Hepatocyte (in vitro differentiated cells): ENCODE results near the gene ABCA12. TPM values are rescaled to one million over a fixed set of nuclear protein-coding genes. Genes with fewer than 3 reads are reported as not detected.

Experiments used
- DNase-seq: peaks from one replicate; pipeline ENCODE4 v3.0.0-alpha.2; 2016; ENCODE audit warnings: low spot score
- H2AFZ ChIP-seq: fragments of 200-600 bp; sonication (generic); 2 replicates; pipeline ENCODE4 v1.6.0; 2016; ENCODE audit warnings: antibody characterized with exemption, mild to moderate bottlenecking
- H3K27ac ChIP-seq: fragments of 200-600 bp; sonication (generic); 2 replicates; pipeline ENCODE4 v1.5.1; 2016; ENCODE audit warnings: mild to moderate bottlenecking
- H3K27me3 ChIP-seq: fragments of 200-600 bp; sonication (generic); 2 replicates; pipeline ENCODE4 v1.6.1; 2016
- H3K36me3 ChIP-seq: fragments of 200-600 bp; sonication (generic); replicated peaks from 2 replicates; pipeline ENCODE4 v1.5.1; 2016; ENCODE audit warnings: low read depth; ENCODE audit not compliant: insufficient read depth
- H3K4me1 ChIP-seq: fragments of 200-600 bp; sonication (generic); 2 replicates; pipeline ENCODE4 v1.5.1; 2016; ENCODE audit warnings: mild to moderate bottlenecking, moderate library complexity; ENCODE audit not compliant: insufficient read depth
- H3K4me2 ChIP-seq: fragments of 200-600 bp; sonication (generic); 2 replicates; pipeline ENCODE4 v1.6.0; 2016
- H3K4me3 ChIP-seq: fragments of 200-600 bp; sonication (generic); 2 replicates; pipeline ENCODE4 v1.5.1; 2016; ENCODE audit warnings: mild to moderate bottlenecking
- H3K79me2 ChIP-seq: fragments of 200-600 bp; sonication (generic); 2 replicates; pipeline ENCODE4 v1.6.0; 2017; ENCODE audit warnings: mild to moderate bottlenecking
- H3K9me2 ChIP-seq: fragments of 200-600 bp; sonication (generic); replicated peaks from 2 replicates; pipeline ENCODE4 v1.6.0; 2017; ENCODE audit warnings: mild to moderate bottlenecking; ENCODE audit not compliant: insufficient read depth
- H3K9me3 ChIP-seq: fragments of 200-600 bp; sonication (generic); 2 replicates; pipeline ENCODE4 v1.5.1; 2016; ENCODE audit warnings: low read depth, mild to moderate bottlenecking
- H4K20me1 ChIP-seq: fragments of 200-600 bp; sonication (generic); 2 replicates; pipeline ENCODE4 v1.6.0; 2016; ENCODE audit warnings: mild to moderate bottlenecking; ENCODE audit not compliant: insufficient read depth, poor library complexity, severe bottlenecking
- CTCF ChIP-seq: fragments of 200-600 bp; sonication (generic); IDR thresholded peaks from 2 replicates; pipeline ENCODE4 v1.5.1; 2016; ENCODE audit warnings: antibody characterized with exemption, mild to moderate bottlenecking; ENCODE audit not compliant: poor library complexity
- EZH2 ChIP-seq: fragments of 200-600 bp; sonication (generic); IDR thresholded peaks from 2 replicates; pipeline ENCODE4 v1.6.1; 2016; ENCODE audit warnings: antibody characterized with exemption, mild to moderate bottlenecking, borderline replicate concordance
- EZH2phosphoT487 ChIP-seq: fragments of 200-600 bp; sonication (generic); IDR thresholded peaks from one replicate; pipeline ENCODE4 v1.6.1; 2018; ENCODE audit warnings: antibody characterized with exemption, mild to moderate bottlenecking, low read depth, moderate library complexity; ENCODE audit not compliant: unreplicated experiment, severe bottlenecking
- WGBS: methylation state at CpG from one replicate; pipeline ENCODE4 v1.1.6; 2016; ENCODE audit warnings: low lambda C conversion rate; ENCODE audit errors: missing lambda C conversion rate; 5-methylcytosine and 5-hydroxymethylcytosine counted together
- polyA plus RNA-seq: library from polyadenylated mRNA; unstranded; fragments of >200 nt; fragmentation: Nextera tagmentation; extraction: Ambion mirVana; gene quantifications from 2 replicates; pipeline ENCODE4 v1.2.1, GENCODE V29; 2016
- total RNA-seq: library from RNA; depleted of rRNA; stranded (reverse); fragments of >200 nt; gene quantifications from 2 replicates; pipeline ENCODE4 v1.2.3, GENCODE V29; 2014

ABCA12 gene
- total and polyA plus RNA-seq, 2 experiments from 2014 or later: 0.15 to 0.23 TPM

GRCh38 chr2:214946949-214947348, 191.5 kb downstream of the ABCA12 start:
- Histone ChIP-seq H3K4me1 (no peaks in the 10 kb centered on the region), H2AFZ (no peak overlapping the region), H3K27ac (no peak overlapping the region), H3K79me2 (no peaks in the 10 kb centered on the region), H4K20me1 (no peaks in the 10 kb centered on the region), H3K27me3 (no peaks in the 10 kb centered on the region), H3K9me2 (no peaks in the 10 kb centered on the region), H3K4me2 (no peak overlapping the region), H3K36me3 (no peaks in the 10 kb centered on the region), H3K4me3 (no peak overlapping the region), H3K9me3 (no peaks in the 10 kb centered on the region)
- no peak for TF ChIP-seq CTCF
- TF ChIP-seq EZH2phosphoT487: no peak
- TF ChIP-seq EZH2: no peak
- DNase-seq: no peak
- WGBS: 94% methylated on average over 2 of the region's 2 CpGs

DNA sequence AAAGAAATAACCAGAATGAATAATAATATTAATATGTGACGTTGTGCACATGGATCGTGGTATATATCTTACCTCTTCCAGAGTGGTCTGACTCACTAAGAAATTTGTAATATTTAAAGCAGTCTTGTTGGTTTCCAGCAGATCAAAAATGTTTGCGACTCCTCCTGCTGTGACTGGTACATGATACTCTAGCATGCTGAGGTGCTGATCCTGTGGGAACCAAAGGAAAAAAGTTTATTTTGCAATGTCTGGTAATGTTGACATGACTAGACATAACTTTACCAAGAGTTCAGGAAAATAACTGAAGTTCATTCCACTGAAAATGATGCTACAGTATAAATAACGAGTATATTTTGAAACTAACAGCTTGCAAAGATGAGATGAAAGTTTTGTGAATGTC, 204.4 kb downstream of the ABCA12 start:
- H4K20me1 ChIP-seq: no peaks in the 10 kb centered on the region
- H3K27me3 ChIP-seq: no peaks in the 10 kb centered on the region
- H2AFZ ChIP-seq: no peak overlapping the region
- TF ChIP-seq CTCF (no peak), EZH2phosphoT487 (no peak), EZH2 (no peak)
- 91% methylated on average over 4 of the region's 4 CpGs for WGBS
- H3K4me1 ChIP-seq: no peaks in the 10 kb centered on the region
- DNase-seq: no peak
- no peak overlapping the region for H3K4me2 ChIP-seq
- H3K79me2 ChIP-seq: no peaks in the 10 kb centered on the region
- H3K27ac ChIP-seq: no peak overlapping the region
- H3K36me3 ChIP-seq: no peaks in the 10 kb centered on the region
- no peaks in the 10 kb centered on the region for H3K9me2 ChIP-seq
- H3K4me3 ChIP-seq: no peak overlapping the region
- H3K9me3 ChIP-seq: no peaks in the 10 kb centered on the region

DNA sequence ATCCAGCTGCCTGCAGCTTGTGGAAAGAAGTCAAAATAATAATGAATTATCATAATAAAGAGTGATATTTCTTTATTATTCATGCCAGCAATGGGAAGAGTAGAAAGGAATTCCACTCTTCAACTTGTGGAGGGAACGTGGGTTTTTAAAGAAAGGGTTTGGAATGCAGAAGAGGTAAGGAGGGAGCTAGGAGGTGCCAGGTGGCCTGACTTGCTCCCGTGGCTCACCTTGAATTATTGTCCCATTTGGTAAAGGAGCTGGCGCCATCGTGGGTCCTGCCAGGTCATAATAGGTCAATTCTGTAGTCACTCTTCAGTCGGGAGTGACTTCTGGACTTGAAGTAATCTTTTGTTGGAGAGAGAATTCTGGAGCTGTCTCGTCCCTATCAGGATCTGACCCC, 233.8 kb downstream of the ABCA12 start:
- Histone ChIP-seq H3K9me2 (no peaks in the 10 kb centered on the region), H4K20me1 (no peaks in the 10 kb centered on the region), H3K27me3 (no peaks in the 10 kb centered on the region), H3K36me3 (no peaks in the 10 kb centered on the region), H3K79me2 (no peaks in the 10 kb centered on the region), H3K4me3 (no peak overlapping the region), H2AFZ (no peak overlapping the region), H3K4me1 (no peaks in the 10 kb centered on the region), H3K4me2 (no peak overlapping the region), H3K27ac (no peak overlapping the region), H3K9me3 (no peaks in the 10 kb centered on the region)
- TF ChIP-seq EZH2 (no peak), EZH2phosphoT487 (no peak), CTCF (no peak)
- WGBS: 47% methylated on average over 6 of the region's 6 CpGs
- no peak for DNase-seq

DNA sequence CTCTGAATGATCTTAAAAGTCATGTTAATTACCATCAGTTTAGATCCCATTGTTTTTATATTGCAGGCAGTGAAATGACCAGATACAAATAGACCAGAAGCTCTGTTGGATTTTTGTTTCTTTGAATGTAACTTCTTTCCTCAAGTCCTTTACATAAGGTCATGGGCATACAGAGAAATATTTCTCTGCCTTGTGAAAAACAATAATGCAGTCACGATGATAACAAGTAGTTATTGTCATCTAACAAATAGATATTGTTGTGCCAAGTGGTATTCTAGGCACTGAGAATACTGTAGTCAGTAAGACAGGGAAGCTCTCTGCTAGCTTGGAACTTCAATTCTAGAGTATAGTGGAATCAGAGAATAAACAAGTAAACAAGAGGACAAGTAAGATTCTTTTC, 234.2 kb downstream of the ABCA12 start:
- no peak for TF ChIP-seq EZH2phosphoT487
- no peak for TF ChIP-seq CTCF
- TF ChIP-seq EZH2: no peak
- no peaks in the 10 kb centered on the region for H3K27me3 ChIP-seq
- DNase-seq: no peak
- no peaks in the 10 kb centered on the region for H3K79me2 ChIP-seq
- 100% methylated on average over 1 of the region's 1 CpG for WGBS
- no peak overlapping the region for H3K4me3 ChIP-seq
- no peak overlapping the region for H3K4me2 ChIP-seq
- H3K9me3 ChIP-seq: no peaks in the 10 kb centered on the region
- no peak overlapping the region for H2AFZ ChIP-seq
- H4K20me1 ChIP-seq: no peaks in the 10 kb centered on the region
- no peaks in the 10 kb centered on the region for H3K9me2 ChIP-seq
- H3K4me1 ChIP-seq: no peaks in the 10 kb centered on the region
- H3K27ac ChIP-seq: no peak overlapping the region
- H3K36me3 ChIP-seq: no peaks in the 10 kb centered on the region
